Measurements from ENCODE around the gene PSEN2. TPM values are rescaled to one million over a fixed set of nuclear protein-coding genes. Genes with fewer than 3 reads are reported as not detected.
"Not testable (repeated sequence)": the region's sequence is repeated elsewhere in the genome, so short reads cannot be mapped to it uniquely, and the experiment has no call there.

PSEN2 gene
- polyA plus RNA-seq, 1 donor (not counting 4 experiments of a cell fraction or from before 2014, with no cell fraction given), result 9.5 TPM

DNA sequence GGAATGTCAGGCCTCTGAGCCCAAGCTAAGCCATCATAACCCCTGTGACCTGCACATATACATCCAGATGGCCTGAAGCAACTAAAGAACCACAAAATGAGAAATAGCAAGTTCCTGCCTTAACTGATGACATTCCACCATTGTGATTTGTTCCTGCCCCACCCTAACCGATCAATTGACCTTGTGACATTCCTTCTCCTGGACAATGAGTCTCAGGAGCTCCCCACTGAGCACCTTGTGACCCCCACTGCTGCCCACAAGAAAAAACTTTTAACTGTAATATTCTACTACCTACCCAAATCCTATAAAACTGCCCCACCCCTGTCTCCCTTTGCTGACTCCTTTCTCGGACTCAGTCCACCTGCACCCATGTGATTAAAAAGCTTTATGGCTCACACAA lies 32.5 kb upstream of the PSEN2 start:
- DNase-seq (ENCODE audit: low read depth, low spot score); dilution Hi-C loops (cut with MboI; ENCODE audit: extremely low pct_ligation_motif_present, low sequenced_read_pairs); H3K9me3 ChIP-seq (ENCODE audit: control insufficient read depth, low read depth, low read length); H2AFZ ChIP-seq (ENCODE audit: control insufficient read depth, low read length); H3K27me3 ChIP-seq (ENCODE audit: control insufficient read depth, extremely low read depth, insufficient read depth, low read length); H3K4me1 ChIP-seq (ENCODE audit: control insufficient read depth, extremely low read depth, insufficient read depth, low read length); H3K4me3 ChIP-seq (ENCODE audit: control insufficient read depth in 2 of 3, extremely low read depth in 1 of 3, insufficient read depth in 2 of 3, low read depth in 1 of 3, low read length in 3 of 3); H3K36me3 ChIP-seq (ENCODE audit: control insufficient read depth in 2 of 2, extremely low read depth in 1 of 2, insufficient read depth in 2 of 2, low read length in 2 of 2); FAIRE-seq; H3K4me2 ChIP-seq (ENCODE audit: control insufficient read depth, extremely low read depth, insufficient read depth, low read depth, low read length); H3K27ac ChIP-seq (ENCODE audit: control insufficient read depth, insufficient read depth, low read length); H3K9me1 ChIP-seq (ENCODE audit: control insufficient read depth, extremely low read depth, insufficient read depth, low read length); H3K79me2 ChIP-seq (ENCODE audit: control insufficient read depth, insufficient read depth, low read length); H4K20me1 ChIP-seq (ENCODE audit: control insufficient read depth, extremely low read depth, insufficient read depth, low read length); H3K9ac ChIP-seq (ENCODE audit: control insufficient read depth, extremely low read depth, insufficient read depth, low read length): not testable (repeated sequence)

DNA sequence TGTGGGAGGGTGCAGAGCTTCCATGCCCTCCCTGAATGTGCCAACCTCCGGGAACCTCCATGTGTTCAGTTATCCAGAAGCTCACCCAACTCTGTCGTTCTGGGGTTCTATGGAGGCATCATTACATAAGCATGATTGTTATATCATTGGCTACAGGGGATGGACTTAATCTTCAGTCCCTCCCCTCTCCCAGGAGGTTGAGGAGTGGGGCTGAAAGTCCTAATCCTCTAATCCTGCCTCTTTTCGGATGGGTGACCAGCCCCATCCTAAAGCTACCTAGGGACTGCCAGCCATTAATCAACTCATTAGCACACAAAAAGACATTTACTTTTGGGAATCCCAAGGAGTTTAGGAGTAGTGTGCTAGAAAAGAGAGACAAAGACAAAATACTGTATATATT lies 32.0 kb upstream of the PSEN2 start:
- Histone ChIP-seq H2AFZ (ENCODE audit: control insufficient read depth, low read length) (no peak overlapping the region), H3K27me3 (ENCODE audit: control insufficient read depth, extremely low read depth, insufficient read depth, low read length) (no peaks in the 10 kb centered on the region), H3K4me2 (ENCODE audit: control insufficient read depth, extremely low read depth, insufficient read depth, low read depth, low read length) (no peak overlapping the region), H3K79me2 (ENCODE audit: control insufficient read depth, insufficient read depth, low read length) (no peaks in the 10 kb centered on the region), H3K9me1 (ENCODE audit: control insufficient read depth, extremely low read depth, insufficient read depth, low read length) (no peaks in the 10 kb centered on the region), H3K9me3 (ENCODE audit: control insufficient read depth, low read depth, low read length) (no peaks in the 10 kb centered on the region), H3K36me3 (ENCODE audit: control insufficient read depth in 2 of 2, extremely low read depth in 1 of 2, insufficient read depth in 2 of 2, low read length in 2 of 2) (no peaks in the 10 kb centered on the region), H4K20me1 (ENCODE audit: control insufficient read depth, extremely low read depth, insufficient read depth, low read length) (no peaks in the 10 kb centered on the region), H3K4me3 (ENCODE audit: control insufficient read depth in 2 of 3, extremely low read depth in 1 of 3, insufficient read depth in 2 of 3, low read depth in 1 of 3, low read length in 3 of 3) (no peak overlapping the region), H3K4me1 (ENCODE audit: control insufficient read depth, extremely low read depth, insufficient read depth, low read length) (no peaks in the 10 kb centered on the region), H3K27ac (ENCODE audit: control insufficient read depth, insufficient read depth, low read length) (no peak overlapping the region), H3K9ac (ENCODE audit: control insufficient read depth, extremely low read depth, insufficient read depth, low read length) (no peak overlapping the region)
- no peak for FAIRE-seq
- TF ChIP-seq EZH2 (IDR thresholded peaks at IDR 0.05; ENCODE audit: low read length), result no peak
- no peak for TF ChIP-seq CTCF (optimal IDR thresholded peaks at IDR 0.05 in 1 of 3, IDR thresholded peaks at IDR 0.05 in 1 of 3, conservative IDR thresholded peaks at IDR 0.05 in 1 of 3; ENCODE audit: extremely low read depth in 1 of 3, insufficient read depth in 2 of 3, low read length in 3 of 3)
- no peak for DNase-seq (ENCODE audit: low read depth, low spot score)
- dilution Hi-C loops (cut with MboI; ENCODE audit: extremely low pct_ligation_motif_present, low sequenced_read_pairs), result no loop called here

DNA sequence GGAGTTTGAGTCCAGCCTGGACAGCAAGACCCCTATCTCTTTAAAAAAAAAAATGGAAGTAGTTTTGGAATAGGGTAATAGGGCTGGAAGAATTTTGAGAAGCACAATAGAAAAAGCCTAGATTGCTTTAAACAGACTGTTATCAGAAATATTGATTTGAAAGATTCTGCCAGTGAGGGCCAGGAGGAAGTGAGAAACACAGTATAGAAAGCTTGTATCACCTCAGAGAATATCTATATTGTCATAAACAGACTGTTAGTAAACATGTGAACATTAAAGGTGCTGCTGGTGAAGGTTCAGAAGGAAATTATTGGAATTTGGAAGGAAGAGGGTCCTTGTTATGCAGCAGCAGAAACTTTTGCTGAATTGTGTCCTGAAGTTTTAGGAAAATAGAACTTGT lies 24.8 kb upstream of the PSEN2 start:
- Histone ChIP-seq H3K4me1 (ENCODE audit: control insufficient read depth, extremely low read depth, insufficient read depth, low read length) (peaks cover 13% of the 10 kb centered on the region), H3K4me2 (ENCODE audit: control insufficient read depth, extremely low read depth, insufficient read depth, low read depth, low read length) (no peak overlapping the region), H3K27me3 (ENCODE audit: control insufficient read depth, extremely low read depth, insufficient read depth, low read length) (no peaks in the 10 kb centered on the region), H3K79me2 (ENCODE audit: control insufficient read depth, insufficient read depth, low read length) (no peaks in the 10 kb centered on the region), H3K9me1 (ENCODE audit: control insufficient read depth, extremely low read depth, insufficient read depth, low read length) (no peaks in the 10 kb centered on the region), H3K27ac (ENCODE audit: control insufficient read depth, insufficient read depth, low read length) (no peak overlapping the region), H3K4me3 (ENCODE audit: control insufficient read depth in 2 of 3, extremely low read depth in 1 of 3, insufficient read depth in 2 of 3, low read depth in 1 of 3, low read length in 3 of 3) (no peak overlapping the region), H3K36me3 (ENCODE audit: control insufficient read depth in 2 of 2, extremely low read depth in 1 of 2, insufficient read depth in 2 of 2, low read length in 2 of 2) (no peaks in the 10 kb centered on the region), H3K9ac (ENCODE audit: control insufficient read depth, extremely low read depth, insufficient read depth, low read length) (no peak overlapping the region), H4K20me1 (ENCODE audit: control insufficient read depth, extremely low read depth, insufficient read depth, low read length) (no peaks in the 10 kb centered on the region), H3K9me3 (ENCODE audit: control insufficient read depth, low read depth, low read length) (no peaks in the 10 kb centered on the region), H2AFZ (ENCODE audit: control insufficient read depth, low read length) (no peak overlapping the region)
- dilution Hi-C loops (cut with MboI; ENCODE audit: extremely low pct_ligation_motif_present, low sequenced_read_pairs), result no loop called here
- no peak for TF ChIP-seq CTCF (optimal IDR thresholded peaks at IDR 0.05 in 1 of 3, IDR thresholded peaks at IDR 0.05 in 1 of 3, conservative IDR thresholded peaks at IDR 0.05 in 1 of 3; ENCODE audit: extremely low read depth in 1 of 3, insufficient read depth in 2 of 3, low read length in 3 of 3)
- TF ChIP-seq EZH2 (IDR thresholded peaks at IDR 0.05; ENCODE audit: low read length), result no peak
- no peak for FAIRE-seq
- no peak for DNase-seq (ENCODE audit: low read depth, low spot score)
